ENCODE data around the gene GIMAP7.

- TF ChIP-seq ZNF623 (tag by site-specific recombination; IDR thresholded peaks at IDR 0.05) (no peak), ZNF658 (tag by site-specific recombination; IDR thresholded peaks at IDR 0.05) (no peak), ZBTB26 (tag by site-specific recombination; optimal IDR thresholded peaks at IDR 0.05) (no peak), CTCF (tag by site-specific recombination; IDR thresholded peaks at IDR 0.05) (no peak), ZBTB49 (tag by site-specific recombination; IDR thresholded peaks at IDR 0.05; ENCODE audit: low read depth) (no peak)
Measured at GRCh38 chr7:150560486-150560885, 45.8 kb downstream of the GIMAP7 start.
